GM18505 (cell line): ENCODE results near the gene C10orf90.

Source experiments
- ATAC-seq: cut with Tn5 transposase; IDR thresholded peaks from one replicate; pipeline ENCODE4 v1.9.1; 2021; ENCODE audit not compliant: unreplicated experiment
- POLR2A ChIP-seq: IDR thresholded peaks from 4 replicates; pipeline ENCODE4 v1.6.1; 2011; ENCODE audit warnings: borderline replicate concordance; ENCODE audit not compliant: insufficient read depth, insufficient read length; ENCODE audit errors: extremely low read depth

Gene C10orf90

DNA sequence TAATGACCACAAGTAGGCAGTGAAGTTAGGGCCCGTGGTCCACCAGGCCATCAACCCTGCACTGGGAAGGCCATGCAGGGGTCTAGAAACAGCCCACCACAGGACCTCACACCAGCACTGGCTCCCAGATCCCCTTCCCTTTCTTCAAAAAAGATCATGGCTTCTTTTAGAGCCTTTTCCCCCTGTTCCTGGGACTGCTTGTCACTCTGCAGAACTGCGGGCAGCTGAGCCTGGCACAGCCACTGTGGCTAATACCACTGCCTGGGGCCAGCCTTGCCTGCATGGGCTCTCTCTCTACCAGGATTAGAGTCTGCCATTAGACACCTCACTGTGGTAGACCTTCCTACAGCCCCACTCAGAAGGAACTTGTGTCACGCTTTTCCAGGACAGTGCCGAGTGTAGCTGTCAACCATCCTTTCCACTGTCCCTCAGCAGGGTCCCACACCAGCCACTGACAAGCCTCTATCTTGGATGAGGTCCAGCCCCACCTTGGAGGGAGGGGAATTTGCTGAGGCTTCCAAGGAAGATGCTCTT is 19.0 kb upstream of the C10orf90 start:
- TF ChIP-seq POLR2A = no peak
- ATAC-seq = no peak

DNA sequence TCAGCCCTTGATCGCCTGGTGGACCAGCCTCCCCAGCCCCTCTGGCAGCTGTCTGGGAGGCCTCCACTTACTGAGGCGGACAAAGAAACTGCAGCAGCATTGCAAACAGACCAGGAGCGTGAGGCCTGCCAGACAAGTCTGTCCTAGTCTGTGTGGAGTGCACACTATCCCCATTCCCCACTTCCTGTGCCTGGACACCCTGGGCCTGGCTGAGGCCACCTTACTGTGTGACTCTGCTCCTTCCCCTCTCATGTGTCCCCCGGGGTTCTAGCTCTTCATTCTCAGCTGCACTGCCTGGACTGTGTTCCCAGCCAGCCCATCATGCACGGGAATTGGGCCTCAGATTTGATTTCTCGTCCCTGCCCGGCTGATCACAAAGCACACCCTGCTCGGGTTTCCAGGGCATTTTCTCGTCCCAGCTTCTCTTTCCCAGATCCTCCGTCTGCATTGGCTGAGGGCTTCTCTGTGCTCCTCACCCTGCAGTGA is 16.7 kb upstream of the C10orf90 start:
- ATAC-seq = no peak

GRCh38 chr10:126686719-126687118 is 16.2 kb upstream of the C10orf90 start:
- no peak for ATAC-seq
- TF ChIP-seq POLR2A = no peak

More for the DNA sequence above, 16.7 kb upstream of the C10orf90 start:
- TF ChIP-seq POLR2A = no peak

- ATAC-seq = no peak
- TF ChIP-seq POLR2A = no peak
These were observed 15.8 kb upstream of the C10orf90 start for GRCh38 chr10:126686268-126686667.

DNA sequence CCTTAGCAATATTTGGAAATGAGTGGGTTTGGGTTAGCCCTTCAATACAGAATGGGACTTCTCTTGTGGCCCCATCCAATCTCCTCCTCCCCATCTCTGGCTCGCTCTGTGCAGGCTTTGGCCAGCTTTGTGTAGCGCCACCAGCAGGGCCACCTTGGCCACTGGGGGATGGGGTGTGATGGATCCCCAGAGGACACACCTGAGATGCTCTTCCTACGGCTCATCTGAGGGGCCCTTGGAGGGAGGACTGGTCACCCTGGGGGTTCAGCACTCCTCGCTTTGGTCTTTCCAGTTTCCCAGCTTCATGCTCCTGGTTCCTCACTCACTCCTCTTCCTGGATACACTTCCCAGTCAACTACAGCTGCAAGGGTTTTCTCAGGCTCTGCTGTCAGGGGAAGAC is 15.3 kb upstream of the C10orf90 start:
- no peak for ATAC-seq
- no peak for TF ChIP-seq POLR2A

DNA sequence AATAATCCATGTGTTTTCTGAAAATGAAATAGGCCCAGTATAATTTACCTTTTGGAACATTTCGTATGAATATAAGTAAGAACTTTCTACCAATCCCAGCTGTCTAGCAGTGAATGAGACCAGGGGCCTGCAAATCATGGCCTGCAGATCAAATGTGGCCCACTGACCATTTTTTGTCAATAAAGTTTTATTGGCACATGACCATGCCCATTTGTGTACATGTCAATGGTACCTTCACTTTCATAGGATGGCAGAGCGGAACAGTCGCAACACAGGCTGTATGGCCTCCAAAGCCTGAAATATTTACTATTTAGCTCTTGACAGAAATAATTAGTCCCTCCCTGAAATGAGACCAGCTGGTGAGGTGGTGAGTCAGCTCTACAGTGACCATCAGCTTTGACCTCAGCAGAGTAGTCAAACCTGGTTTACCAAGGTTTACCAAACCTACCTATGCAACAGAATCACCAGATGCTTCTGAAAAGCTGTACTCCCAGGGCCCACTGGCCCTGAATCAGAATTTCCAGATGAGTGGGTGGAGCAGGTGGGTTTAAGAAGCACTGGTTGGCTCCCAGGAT is 13.8 kb upstream of the C10orf90 start:
- ATAC-seq = no peak
- no peak for TF ChIP-seq POLR2A

DNA sequence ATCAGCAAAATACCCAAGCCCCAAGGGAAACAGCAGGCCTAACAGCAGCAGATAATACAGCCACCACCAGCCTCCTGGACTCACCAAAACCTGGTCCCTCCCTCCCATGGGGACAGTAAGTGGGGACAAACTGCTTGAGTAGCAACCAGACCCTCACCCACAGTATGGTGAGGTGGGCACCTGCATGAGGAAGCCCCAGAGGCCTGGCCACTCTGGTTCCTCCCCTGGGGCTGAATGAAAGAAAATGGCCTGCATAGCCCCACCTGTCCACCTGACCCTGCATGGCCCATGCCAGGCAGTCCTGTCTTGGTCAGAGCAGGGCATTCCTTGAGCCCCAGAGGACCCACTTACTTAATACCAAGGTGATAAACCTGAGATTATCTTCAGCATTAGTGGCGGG is 13.0 kb upstream of the C10orf90 start:
- no peak for ATAC-seq

DNA sequence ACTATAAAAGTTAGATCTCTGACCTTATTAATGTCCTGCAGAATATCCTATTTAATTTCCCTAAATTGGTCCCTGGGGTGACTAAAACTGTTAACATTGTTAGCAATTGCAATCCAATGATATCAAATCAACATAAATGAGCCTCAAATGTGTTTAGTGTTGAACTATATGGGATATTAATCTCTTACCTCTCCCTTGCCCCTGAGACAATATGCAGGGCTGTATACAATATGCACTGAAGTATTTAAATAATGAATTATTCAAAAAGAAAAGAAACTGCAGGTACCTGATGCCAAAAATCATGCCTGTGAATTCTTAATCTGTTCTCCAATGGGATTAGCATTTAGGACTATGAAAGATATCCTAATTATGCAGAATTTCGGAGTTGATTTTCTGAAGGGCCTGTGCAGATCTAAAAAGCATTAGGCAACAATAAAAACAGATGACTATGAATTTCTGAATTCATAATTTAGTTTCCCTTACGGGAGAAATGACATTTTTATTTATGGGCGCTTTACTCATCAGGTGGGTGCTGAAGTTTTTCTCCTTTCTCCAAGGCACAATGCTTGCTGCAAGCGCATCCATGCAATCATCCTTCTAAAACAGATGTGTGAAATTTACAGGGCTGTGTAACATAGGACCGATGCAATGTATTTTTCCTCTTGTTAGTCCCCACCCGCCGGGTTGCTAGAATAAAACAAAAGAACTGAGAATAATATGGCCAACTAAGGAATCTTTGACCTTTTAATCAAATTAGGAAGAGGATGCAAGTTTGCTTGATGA is 5.4 kb upstream of the C10orf90 start:
- TF ChIP-seq POLR2A = no peak
- ATAC-seq = no peak

More for the DNA sequence above, 13.0 kb upstream of the C10orf90 start:
- TF ChIP-seq POLR2A = no peak

DNA sequence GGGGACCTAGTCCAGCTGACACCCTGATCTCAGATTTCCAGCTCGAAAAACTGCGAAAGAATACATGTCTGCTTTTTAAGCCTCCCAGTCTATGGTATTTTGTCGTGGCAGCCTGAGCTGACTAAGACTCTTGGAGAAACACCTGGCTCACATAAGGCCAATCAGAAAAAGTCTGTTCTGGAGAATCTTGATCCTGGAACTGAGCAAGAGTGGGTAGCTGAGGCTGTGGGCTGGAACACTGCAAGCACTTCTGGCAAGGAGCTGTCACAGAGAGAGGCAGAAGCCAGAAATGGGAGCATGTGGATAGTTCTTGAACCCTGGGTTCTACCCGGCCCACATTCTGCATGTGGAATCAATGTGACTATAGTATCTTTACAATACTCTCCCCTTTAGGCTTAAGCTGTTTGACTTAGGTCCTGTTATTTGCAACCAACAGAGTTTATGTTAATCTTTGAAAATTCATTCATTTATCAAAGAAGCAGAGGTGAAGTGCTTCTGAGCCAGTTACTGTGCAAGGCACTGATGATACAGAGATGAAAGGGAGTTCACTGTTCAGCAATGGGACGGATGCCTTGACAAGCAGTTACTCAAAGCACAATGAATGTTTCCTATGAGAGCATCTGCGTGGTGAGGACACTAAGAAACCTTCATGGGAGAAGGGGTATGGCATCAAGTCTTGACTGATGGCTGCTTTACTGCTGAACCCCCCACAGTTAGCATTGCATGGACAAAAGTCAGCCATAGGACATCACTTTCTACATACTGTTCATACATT is 4.4 kb upstream of the C10orf90 start:
- no peak for ATAC-seq
- TF ChIP-seq POLR2A = no peak

DNA sequence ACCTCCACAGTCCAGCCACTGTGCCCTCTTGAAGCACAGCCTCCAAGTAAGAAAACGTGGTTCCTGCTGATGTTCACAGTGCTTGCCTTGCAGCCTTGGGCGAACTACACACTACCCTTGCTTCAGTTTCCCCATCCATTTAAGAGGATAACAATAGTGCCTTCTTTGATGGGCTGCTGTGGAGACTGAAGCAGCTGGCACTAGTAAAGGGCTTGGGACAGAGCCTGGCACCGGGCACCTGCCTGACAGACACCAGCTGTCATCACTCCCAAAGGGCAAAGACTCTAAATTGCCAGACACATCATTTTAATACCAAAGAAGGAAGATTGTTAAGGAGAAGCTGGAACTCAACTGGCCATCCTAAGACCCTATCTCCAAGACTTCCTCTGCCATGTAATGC is 3.1 kb upstream of the C10orf90 start:
- ATAC-seq = no peak
- no peak for TF ChIP-seq POLR2A

DNA sequence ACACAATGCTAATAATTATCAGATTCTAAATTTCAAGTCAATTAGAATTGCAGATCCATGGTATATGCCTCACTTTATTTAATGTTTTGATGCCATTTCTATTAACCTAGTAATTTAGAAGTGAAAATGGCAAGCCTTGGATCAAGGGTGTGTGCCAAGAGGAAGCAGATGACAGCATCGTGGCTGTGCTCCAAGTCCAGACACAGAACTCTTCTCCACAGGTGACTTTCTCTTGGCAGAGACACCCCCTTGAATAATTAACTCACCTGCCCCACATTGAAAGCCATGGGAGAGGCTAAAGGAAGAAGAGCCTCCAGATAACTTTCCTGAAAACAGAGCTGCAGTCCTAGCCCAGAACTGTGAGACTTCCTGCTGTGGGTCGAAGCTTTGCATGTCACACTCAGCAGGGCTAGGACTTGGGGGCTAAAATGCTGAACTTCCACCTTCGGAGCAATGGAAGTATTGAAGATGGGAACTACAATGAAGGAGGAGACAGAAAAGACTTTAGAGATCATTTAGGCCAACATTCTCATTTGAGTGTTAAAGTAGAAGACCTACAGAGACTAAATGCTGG is 996 bp upstream of the C10orf90 start:
- no peak for TF ChIP-seq POLR2A
- no peak for ATAC-seq

DNA sequence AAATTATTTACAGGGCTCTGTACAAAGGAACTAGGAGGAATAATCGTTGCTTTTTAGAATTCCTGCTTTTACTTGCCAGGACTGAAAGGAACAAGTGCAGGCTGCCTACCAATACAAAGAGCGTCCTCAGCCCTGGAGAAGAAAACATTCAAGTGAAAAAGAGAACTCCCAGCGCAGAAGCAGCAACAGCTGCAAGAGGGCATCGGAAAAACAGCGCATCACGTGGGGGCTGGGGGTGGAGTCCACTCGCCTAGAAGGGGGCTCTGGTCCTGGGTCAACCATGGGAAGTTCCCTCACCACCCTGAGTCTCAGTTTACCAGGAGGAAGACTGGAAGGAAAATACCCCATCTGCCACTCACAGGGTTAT is 385 bp upstream of the C10orf90 start:
- TF ChIP-seq POLR2A = no peak
- ATAC-seq = no peak

GRCh38 chr10:126669168-126669567 is 1.3 kb downstream of the C10orf90 start:
- ATAC-seq = no peak
- TF ChIP-seq POLR2A = no peak
